Tibial nerve (tissue), 4 donors: ENCODE measurements around the gene TAF4. TPM values are rescaled to one million over a fixed set of nuclear protein-coding genes. Genes with fewer than 3 reads are reported as not detected.

Source experiments
- DNase-seq, 2 donors: peaks; one replicate each; pipeline ENCODE4 v3.0.0-alpha.2; 2019; ENCODE audit warnings: low spot score in 2 of 2
- H3K27ac ChIP-seq, 4 donors: fragments of 200-600 bp; sonication (generic) in 3 of 4; one replicate each; pipeline ENCODE4 v1.5.1; 2017 to 2019; ENCODE audit warnings: mild to moderate bottlenecking in 1 of 4
- H3K27me3 ChIP-seq, 2 donors: fragments of 200-600 bp; sonication (generic) in 1 of 2; one replicate each; pipeline versions ENCODE4 v1.5.1 to v1.6.0; 2017 to 2019
- H3K36me3 ChIP-seq, 3 donors: fragments of 200-600 bp; sonication (generic); one replicate each; pipeline ENCODE4 v1.5.1; 2018 to 2019
- H3K4me1 ChIP-seq, 4 donors: fragments of 200-600 bp; sonication (generic) in 3 of 4; one replicate each; pipeline ENCODE4 v1.5.1; 2017 to 2019
- H3K4me3 ChIP-seq, 4 donors: fragments of 200-600 bp; sonication (generic) in 3 of 4; one replicate each; pipeline ENCODE4 v1.5.1; 2017 to 2019; ENCODE audit warnings: mild to moderate bottlenecking in 1 of 4, moderate library complexity in 1 of 4
- H3K9me3 ChIP-seq, 4 donors: fragments of 200-600 bp; sonication (generic) in 3 of 4; one replicate each; pipeline ENCODE4 v1.5.1; 2017 to 2019
- EP300 ChIP-seq, 2 donors: sonication (generic); formaldehyde crosslinking; IDR thresholded peaks; one replicate each; pipeline ENCODE4 v1.6.1; 2017; ENCODE audit warnings: antibody characterized with exemption in 2 of 2, mild to moderate bottlenecking in 1 of 2
- POLR2A ChIP-seq, 2 donors: fragments of 450-650 bp; IDR thresholded peaks; one replicate each; pipeline ENCODE4 v1.6.1; 2017; ENCODE audit warnings: antibody characterized with exemption in 2 of 2, mild to moderate bottlenecking in 2 of 2, moderate library complexity in 2 of 2
- WGBS, 2 donors: methylation state at CpG; one replicate each; pipeline ENCODE4 v1.1.5; 2018; 5-methylcytosine and 5-hydroxymethylcytosine counted together
- total RNA-seq, 4 donors: library from RNA; depleted of rRNA; stranded (reverse); fragments of >200 nt; gene quantifications; one replicate each; pipeline ENCODE4 v1.1.0, GENCODE V29; 2016
- TF ChIP-seq, protein P1 (sequence below), 5 experiments: fragments of 200-600 bp in 3 of 5; fragments of 450-650 bp in 2 of 5; sonication (generic) in 3 of 5; IDR thresholded peaks; one replicate each; pipeline ENCODE4 v1.5.1; 2016 to 2019; ENCODE audit warnings: antibody characterized with exemption in 5 of 5, mild to moderate bottlenecking in 3 of 5, moderate library complexity in 2 of 5

The TAF4 gene
- total RNA-seq, 4 donors from 2014 or later, result 11.2 to 50.4 (median 14.8) TPM

DNA sequence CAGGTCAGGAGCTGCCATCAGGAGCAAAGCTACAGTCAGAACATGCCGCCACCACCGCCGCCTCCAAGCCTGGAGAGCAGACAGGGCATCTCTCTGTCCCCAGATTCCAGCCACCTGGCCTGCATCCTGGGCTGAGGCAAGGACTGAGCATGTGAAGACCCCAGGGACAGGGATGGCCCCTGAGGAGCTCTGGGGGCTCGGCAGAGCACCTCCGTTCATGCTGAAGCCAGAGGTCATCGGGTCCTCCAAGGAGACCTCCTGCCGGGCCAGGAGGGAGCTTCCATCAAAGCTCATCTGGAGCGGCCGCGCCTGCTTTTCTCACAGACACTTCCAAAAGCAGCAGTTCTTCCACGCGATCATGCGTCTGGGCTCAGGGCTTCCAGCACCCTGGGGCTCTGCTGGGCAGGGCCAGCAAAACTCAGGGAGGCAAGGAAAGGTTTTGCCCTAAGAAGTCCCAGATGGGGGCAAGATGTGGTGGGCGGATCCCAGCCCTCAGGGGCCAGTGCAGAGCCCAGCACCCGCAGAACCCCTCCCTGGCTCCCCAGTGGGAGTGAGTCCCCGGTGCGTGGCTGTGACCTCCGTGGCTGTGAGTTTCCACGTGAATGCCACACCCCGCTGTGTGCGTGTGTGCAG, 138.4 kb downstream of the TAF4 start:
- TF ChIP-seq EP300 (IDR thresholded peaks at IDR 0.05) (no peak), POLR2A (IDR thresholded peaks at IDR 0.05) (no peak)
- TF ChIP-seq, protein P1, sequence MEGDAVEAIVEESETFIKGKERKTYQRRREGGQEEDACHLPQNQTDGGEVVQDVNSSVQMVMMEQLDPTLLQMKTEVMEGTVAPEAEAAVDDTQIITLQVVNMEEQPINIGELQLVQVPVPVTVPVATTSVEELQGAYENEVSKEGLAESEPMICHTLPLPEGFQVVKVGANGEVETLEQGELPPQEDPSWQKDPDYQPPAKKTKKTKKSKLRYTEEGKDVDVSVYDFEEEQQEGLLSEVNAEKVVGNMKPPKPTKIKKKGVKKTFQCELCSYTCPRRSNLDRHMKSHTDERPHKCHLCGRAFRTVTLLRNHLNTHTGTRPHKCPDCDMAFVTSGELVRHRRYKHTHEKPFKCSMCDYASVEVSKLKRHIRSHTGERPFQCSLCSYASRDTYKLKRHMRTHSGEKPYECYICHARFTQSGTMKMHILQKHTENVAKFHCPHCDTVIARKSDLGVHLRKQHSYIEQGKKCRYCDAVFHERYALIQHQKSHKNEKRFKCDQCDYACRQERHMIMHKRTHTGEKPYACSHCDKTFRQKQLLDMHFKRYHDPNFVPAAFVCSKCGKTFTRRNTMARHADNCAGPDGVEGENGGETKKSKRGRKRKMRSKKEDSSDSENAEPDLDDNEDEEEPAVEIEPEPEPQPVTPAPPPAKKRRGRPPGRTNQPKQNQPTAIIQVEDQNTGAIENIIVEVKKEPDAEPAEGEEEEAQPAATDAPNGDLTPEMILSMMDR (IDR thresholded peaks at IDR 0.05), result no peak
- peaks cover 0 to 16% (median 0%) of the 10 kb centered on the region in 4 donors for H3K9me3 ChIP-seq
- H3K27ac ChIP-seq, result no peak overlapping the region
- no peak for DNase-seq
- no peaks in the 10 kb centered on the region for H3K4me1 ChIP-seq
- 77 to 87% methylated on average over 14 to 20 of the region's 21 CpGs for WGBS, 2 donors
- H3K4me3 ChIP-seq, result no peak overlapping the region
- H3K36me3 ChIP-seq, result peaks cover 0 to 8% (median 0%) of the 10 kb centered on the region in 3 donors
- no peaks in the 10 kb centered on the region for H3K27me3 ChIP-seq

GRCh38 chr20:61926796-61927192, 138.9 kb downstream of the TAF4 start:
- no peak for TF ChIP-seq EP300 (IDR thresholded peaks at IDR 0.05)
- TF ChIP-seq POLR2A (IDR thresholded peaks at IDR 0.05), result no peak
- TF ChIP-seq, protein P1 (IDR thresholded peaks at IDR 0.05), result no peak
- H3K4me3 ChIP-seq, result no peak overlapping the region
- H3K27me3 ChIP-seq, result no peaks in the 10 kb centered on the region
- peaks cover 0 to 8% (median 0%) of the 10 kb centered on the region in 3 donors for H3K36me3 ChIP-seq
- no peaks in the 10 kb centered on the region for H3K4me1 ChIP-seq
- H3K9me3 ChIP-seq, result peaks cover 0 to 16% (median 0%) of the 10 kb centered on the region in 4 donors
- no peak overlapping the region for H3K27ac ChIP-seq
- DNase-seq, result no peak
- 89 to 92% methylated on average over 23 of the region's 23 CpGs for WGBS, 2 donors

GRCh38 chr20:61926253-61926613, 139.4 kb downstream of the TAF4 start:
- Histone ChIP-seq H3K36me3 (peaks cover 0 to 8% (median 0%) of the 10 kb centered on the region in 3 donors), H3K27me3 (no peaks in the 10 kb centered on the region)
- no peak for DNase-seq

GRCh38 chr20:61925555-61926252, 140.0 kb downstream of the TAF4 start:
- H3K27ac ChIP-seq, result no peak overlapping the region
- peaks cover 0 to 8% (median 0%) of the 10 kb centered on the region in 3 donors for H3K36me3 ChIP-seq
- TF ChIP-seq POLR2A (IDR thresholded peaks at IDR 0.05) (no peak), EP300 (IDR thresholded peaks at IDR 0.05) (no peak)
- TF ChIP-seq, protein P1 (IDR thresholded peaks at IDR 0.05), result no peak
- H3K4me3 ChIP-seq, result no peak overlapping the region
- DNase-seq, result no peak
- no peaks in the 10 kb centered on the region for H3K27me3 ChIP-seq
- 74 to 77% methylated on average over 19 to 21 of the region's 21 CpGs for WGBS, 2 donors
- H3K9me3 ChIP-seq, result peaks cover 0 to 16% (median 0%) of the 10 kb centered on the region in 4 donors
- no peaks in the 10 kb centered on the region for H3K4me1 ChIP-seq

More at GRCh38 chr20:61926253-61926613, 139.4 kb downstream of the TAF4 start:
- H3K4me1 ChIP-seq, result no peaks in the 10 kb centered on the region
- H3K9me3 ChIP-seq, result peaks cover 0 to 16% (median 0%) of the 10 kb centered on the region in 4 donors
- no peak overlapping the region for H3K27ac ChIP-seq
- no peak for TF ChIP-seq EP300 (IDR thresholded peaks at IDR 0.05)
- no peak for TF ChIP-seq POLR2A (IDR thresholded peaks at IDR 0.05)
- TF ChIP-seq, protein P1 (IDR thresholded peaks at IDR 0.05), result no peak
- WGBS, 2 donors, result 82% methylated on average over 14 of the region's 14 CpGs
- no peak overlapping the region for H3K4me3 ChIP-seq
